Omental fat pad (tissue), 4 donors: ENCODE data around the gene BSN. TPM values are rescaled to one million over a fixed set of nuclear protein-coding genes. Genes with fewer than 3 reads are reported as not detected.

Experiments
- ATAC-seq: fragments of 150-250 bp; one replicate; pipeline ENCODE4 v1.9.1; 2016; ENCODE audit warnings: mild to moderate bottlenecking, moderate library complexity; ENCODE audit not compliant: low FRiP score
- DNase-seq: peaks from one replicate; pipeline ENCODE4 v3.0.0-alpha.2; 2019; ENCODE audit warnings: low spot score
- total RNA-seq, 4 donors: library from RNA; depleted of rRNA; stranded (reverse); fragments of >200 nt; gene quantifications; one replicate each; pipeline ENCODE4 v1.1.0, GENCODE V29; 2016
- TF ChIP-seq, protein P1 (sequence below), 3 donors: fragments of 450-650 bp; IDR thresholded peaks; one replicate each; pipeline ENCODE4 v1.5.1; 2016 to 2017; ENCODE audit warnings: antibody characterized with exemption in 3 of 3, mild to moderate bottlenecking in 3 of 3, moderate library complexity in 2 of 3

Gene BSN
- total RNA-seq, 4 donors from 2014 or later: 0.09 to 0.63 (median 0.37) TPM

DNA sequence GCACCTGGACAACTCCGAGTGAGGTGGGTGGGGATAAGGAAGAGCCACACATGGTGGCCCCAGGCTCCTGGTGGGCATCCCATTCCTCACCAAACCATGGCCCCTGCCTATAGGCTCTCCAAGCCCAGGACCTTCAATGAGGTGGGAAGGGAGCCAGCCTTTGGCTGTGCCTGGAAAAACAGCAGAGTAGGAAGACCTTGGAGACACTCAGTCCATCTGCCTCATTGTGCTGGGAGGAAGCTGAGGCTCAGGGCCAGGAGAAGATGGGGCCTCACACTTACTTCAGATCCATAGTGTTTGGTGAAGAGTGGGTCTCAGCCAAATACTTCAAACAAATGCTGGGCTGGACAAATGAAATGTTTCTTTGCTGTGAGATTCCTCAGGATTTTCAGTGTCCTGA lies 72.5 kb downstream of the BSN start:
- TF ChIP-seq, protein P1, sequence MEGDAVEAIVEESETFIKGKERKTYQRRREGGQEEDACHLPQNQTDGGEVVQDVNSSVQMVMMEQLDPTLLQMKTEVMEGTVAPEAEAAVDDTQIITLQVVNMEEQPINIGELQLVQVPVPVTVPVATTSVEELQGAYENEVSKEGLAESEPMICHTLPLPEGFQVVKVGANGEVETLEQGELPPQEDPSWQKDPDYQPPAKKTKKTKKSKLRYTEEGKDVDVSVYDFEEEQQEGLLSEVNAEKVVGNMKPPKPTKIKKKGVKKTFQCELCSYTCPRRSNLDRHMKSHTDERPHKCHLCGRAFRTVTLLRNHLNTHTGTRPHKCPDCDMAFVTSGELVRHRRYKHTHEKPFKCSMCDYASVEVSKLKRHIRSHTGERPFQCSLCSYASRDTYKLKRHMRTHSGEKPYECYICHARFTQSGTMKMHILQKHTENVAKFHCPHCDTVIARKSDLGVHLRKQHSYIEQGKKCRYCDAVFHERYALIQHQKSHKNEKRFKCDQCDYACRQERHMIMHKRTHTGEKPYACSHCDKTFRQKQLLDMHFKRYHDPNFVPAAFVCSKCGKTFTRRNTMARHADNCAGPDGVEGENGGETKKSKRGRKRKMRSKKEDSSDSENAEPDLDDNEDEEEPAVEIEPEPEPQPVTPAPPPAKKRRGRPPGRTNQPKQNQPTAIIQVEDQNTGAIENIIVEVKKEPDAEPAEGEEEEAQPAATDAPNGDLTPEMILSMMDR (IDR thresholded peaks at IDR 0.05): no peak
- DNase-seq: no peak
- no peak for ATAC-seq

DNA sequence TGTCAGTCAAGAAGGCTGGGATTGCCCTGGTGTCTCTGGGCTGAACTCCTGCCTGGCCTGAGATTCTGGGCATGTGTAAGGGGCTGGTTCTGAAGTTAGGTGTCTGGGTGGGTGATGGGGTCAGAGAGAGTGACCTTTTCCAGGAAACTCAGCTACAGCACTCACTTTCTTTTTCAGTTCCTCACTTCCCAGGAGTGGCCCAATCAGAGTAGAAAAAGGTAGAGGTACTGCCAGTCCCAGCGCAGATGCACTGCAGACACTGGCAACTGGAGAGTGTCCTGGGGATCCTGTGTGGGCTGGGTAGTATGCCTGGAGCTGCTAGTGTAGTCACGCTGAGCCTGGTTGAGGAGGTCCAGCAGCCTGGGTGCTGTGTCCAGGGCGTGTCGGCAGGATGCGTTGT lies 73.4 kb downstream of the BSN start:
- DNase-seq: no peak
- TF ChIP-seq, protein P1 (IDR thresholded peaks at IDR 0.05): no peak
- ATAC-seq: no peak

DNA sequence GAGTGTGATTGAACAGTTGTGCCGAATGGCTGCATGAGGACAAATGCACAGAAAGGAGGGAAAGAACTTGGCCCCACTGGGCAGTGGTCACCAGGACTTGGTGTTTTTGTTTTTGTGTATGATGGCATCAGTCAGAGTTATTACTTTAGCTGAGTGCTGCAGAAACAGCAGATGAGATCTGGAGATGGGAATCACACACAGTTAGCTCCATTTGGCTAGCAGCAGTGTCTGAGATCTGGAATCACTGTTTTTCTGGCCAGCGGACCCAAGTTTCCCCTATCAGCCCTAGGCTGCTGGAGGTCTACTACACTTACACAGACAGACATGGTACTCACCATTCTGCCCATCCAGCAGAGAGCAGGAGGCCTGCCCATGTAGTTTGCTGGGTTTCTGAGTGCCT lies 74.0 kb downstream of the BSN start:
- TF ChIP-seq, protein P1 (IDR thresholded peaks at IDR 0.05): no peak
- ATAC-seq (no peak), DNase-seq (no peak)

DNA sequence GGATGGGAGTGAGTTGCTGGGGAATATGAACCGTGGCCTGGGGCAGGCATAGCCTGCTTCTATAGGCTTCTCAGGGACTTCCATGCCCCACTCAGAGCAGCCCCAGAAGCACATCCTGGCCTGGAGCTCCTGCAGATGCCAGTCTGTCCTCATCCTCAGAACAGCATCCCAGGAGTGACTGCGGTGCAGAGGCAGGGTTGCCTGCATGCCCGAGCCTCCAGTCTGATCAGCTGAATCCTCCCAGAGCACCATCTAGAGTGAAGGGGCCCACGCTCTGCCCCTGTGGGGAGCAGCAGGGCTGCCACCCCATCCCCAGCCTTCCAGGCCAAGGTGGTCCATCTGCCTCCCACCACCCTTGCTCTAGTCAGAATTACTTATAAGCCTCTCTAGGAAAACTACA lies 75.2 kb downstream of the BSN start:
- no peak for ATAC-seq
- no peak for DNase-seq
- TF ChIP-seq, protein P1 (IDR thresholded peaks at IDR 0.05): no peak

DNA sequence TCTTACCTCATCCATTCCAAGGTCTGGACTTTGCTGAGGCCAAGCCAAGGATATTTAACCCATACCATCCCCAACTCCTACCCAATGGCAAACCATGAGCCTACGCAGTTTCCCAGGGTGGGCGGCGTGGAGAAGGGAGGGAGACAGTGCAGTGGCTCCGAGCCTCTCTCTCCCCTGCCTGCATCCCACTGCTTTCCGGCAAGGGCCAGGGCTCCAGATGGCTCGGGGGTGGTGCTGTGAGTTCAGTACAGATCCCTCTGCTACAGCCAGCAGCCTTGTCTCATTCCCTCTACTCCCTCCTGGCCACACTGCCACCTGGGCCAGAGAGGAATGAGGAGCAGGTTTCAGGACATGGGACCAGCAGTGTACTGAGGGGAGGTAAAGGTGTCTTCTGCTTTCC lies 75.6 kb downstream of the BSN start:
- DNase-seq (no peak), ATAC-seq (no peak)
- TF ChIP-seq, protein P1 (IDR thresholded peaks at IDR 0.05): no peak

DNA sequence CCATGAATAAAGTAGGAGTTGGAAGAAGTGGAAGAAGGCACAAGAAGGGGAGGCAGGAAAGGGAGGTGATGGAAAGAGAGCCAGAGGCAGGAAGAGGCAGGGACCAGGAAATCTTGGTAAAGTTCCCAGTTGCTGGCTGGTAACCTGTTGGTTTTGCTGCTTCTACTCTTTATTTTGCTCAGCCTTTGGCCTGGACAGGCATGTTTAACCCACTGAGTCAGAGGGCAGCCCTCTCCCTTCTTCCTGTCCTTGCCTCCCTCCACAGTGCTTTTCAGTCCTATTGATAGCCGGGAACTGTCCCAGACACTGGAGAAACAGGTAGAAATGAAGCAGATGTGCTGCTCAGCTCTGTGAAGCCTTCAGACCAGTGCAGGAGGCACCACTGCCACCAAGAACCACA lies 76.5 kb downstream of the BSN start:
- ATAC-seq (no peak), DNase-seq (no peak)
- TF ChIP-seq, protein P1 (IDR thresholded peaks at IDR 0.05): no peak

DNA sequence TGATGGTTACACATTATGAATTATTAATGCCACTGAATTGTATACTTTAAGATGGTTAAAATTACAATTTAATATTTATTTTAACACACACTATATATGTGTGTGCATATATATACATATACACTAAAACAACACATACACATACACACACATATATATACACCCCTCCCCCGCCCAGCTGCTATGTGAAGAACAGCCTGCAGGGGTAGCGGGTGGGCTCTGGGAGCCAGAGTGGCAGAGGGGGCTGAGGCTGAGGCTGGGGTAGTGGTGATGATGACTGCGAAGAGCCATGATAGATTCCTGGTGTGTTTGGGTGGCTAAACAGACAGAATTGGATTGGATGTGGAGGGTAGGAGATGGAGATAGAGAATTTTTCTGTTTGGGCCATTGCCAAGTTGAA lies 80.5 kb downstream of the BSN start:
- no peak for ATAC-seq

More for the DNA sequence above, 80.5 kb downstream of the BSN start:
- DNase-seq: no peak
- TF ChIP-seq, protein P1 (IDR thresholded peaks at IDR 0.05): no peak
